IMR-90 (cell line): ENCODE data around the gene VTN. TPM values are rescaled to one million over a fixed set of nuclear protein-coding genes. Genes with fewer than 3 reads are reported as not detected.

Experiments
- ATAC-seq: fragments of 200-7000 bp; cut with Tn5 transposase; 2 replicates; pipeline ENCODE4 v1.9.1; 2020; ENCODE audit warnings: low read depth, mild to moderate bottlenecking, moderate library complexity
- BruUV-seq: library from RNA; stranded (reverse); fragments of 400-500 nt; replicated peaks from 2 replicates; lab custom pipeline; 2021; lab: Mats Ljungman, UMichigan
- CTCF ChIA-PET: fragments of 300-600 bp; formaldehyde crosslinking; extraction: SDS; loops from one replicate; lab custom pipeline; 2021; ENCODE audit warnings: antibody characterized with exemption; lab: Yijun Ruan, JAX
- POLR2A ChIA-PET: fragments of 300-600 bp; sonication (Branson Sonifier 250); formaldehyde crosslinking; loops from one replicate; lab custom pipeline; 2022; ENCODE audit warnings: antibody characterized with exemption; ENCODE audit not compliant: unreplicated experiment; lab: Charles Lee
- DNase-seq: peaks from one replicate; pipeline ENCODE4 v3.0.0; 2013
- H2AFZ ChIP-seq: replicated peaks from 2 replicates; pipeline ENCODE3; 2013; ENCODE audit warnings: low read length, mild to moderate bottlenecking; ENCODE audit not compliant: poor library complexity
- H2AK5ac ChIP-seq: 2 replicates; pipeline ENCODE4 v1.6.1; 2013; ENCODE audit warnings: low read depth, low read length, inconsistent platforms
- H2AK9ac ChIP-seq: replicated peaks from 2 replicates; pipeline ENCODE3; 2013; ENCODE audit warnings: mild to moderate bottlenecking, low read depth, low read length, moderate library complexity; ENCODE audit not compliant: poor library complexity
- H2BK120ac ChIP-seq: 2 replicates; pipeline ENCODE4 v1.6.1; 2013; ENCODE audit warnings: low read depth, low read length, inconsistent platforms
- H2BK15ac ChIP-seq: 3 replicates; pipeline ENCODE4 v1.6.1; 2013; ENCODE audit warnings: low read depth, low read length, inconsistent platforms
- H2BK20ac ChIP-seq: 2 replicates; pipeline ENCODE4 v1.6.1; 2013; ENCODE audit warnings: low read depth, mild to moderate bottlenecking, inconsistent platforms, low read length, moderate library complexity
- H2BK5ac ChIP-seq: 2 replicates; pipeline ENCODE4 v1.6.1; 2013; ENCODE audit warnings: mild to moderate bottlenecking, low read depth, low read length, inconsistent platforms; ENCODE audit not compliant: poor library complexity, severe bottlenecking
- H3K14ac ChIP-seq: replicated peaks from 2 replicates; pipeline ENCODE4 v1.6.1; 2013; ENCODE audit warnings: low read depth, low read length, inconsistent platforms
- H3K18ac ChIP-seq: 2 replicates; pipeline ENCODE4 v1.6.1; 2013; ENCODE audit warnings: low read depth, low read length, control low read depth
- H3K23ac ChIP-seq: 2 replicates; pipeline ENCODE4 v1.6.1; 2013; ENCODE audit warnings: low read depth, low read length, inconsistent platforms
- H3K27ac ChIP-seq: 2 replicates; pipeline ENCODE4 v1.5.1; 2013; ENCODE audit warnings: mild to moderate bottlenecking, control low read depth, low read length; ENCODE audit not compliant: insufficient read depth
- H3K27me3 ChIP-seq: 2 replicates; pipeline ENCODE4 v1.6.1; 2013; ENCODE audit warnings: low read length; ENCODE audit not compliant: control insufficient read depth, insufficient read depth
- H3K36me3 ChIP-seq: 2 replicates; pipeline ENCODE4 v1.6.1; 2013; ENCODE audit warnings: low read length, mixed read lengths; ENCODE audit not compliant: control insufficient read depth, insufficient read depth
- H3K4ac ChIP-seq: 2 replicates; pipeline ENCODE4 v1.6.1; 2013; ENCODE audit warnings: low read depth, low read length, inconsistent platforms
- H3K4me1 ChIP-seq: 2 replicates; pipeline ENCODE4 v1.6.1; 2013; ENCODE audit warnings: low read length, mixed read lengths; ENCODE audit not compliant: control insufficient read depth, insufficient read depth
- H3K4me2 ChIP-seq: 2 replicates; pipeline ENCODE4 v1.6.1; 2013; ENCODE audit warnings: low read depth, mild to moderate bottlenecking, control low read depth, low read length, moderate library complexity
- H3K4me3 ChIP-seq: 2 replicates; pipeline ENCODE4 v1.5.1; 2013; ENCODE audit warnings: low read depth, mild to moderate bottlenecking, control low read depth, low read length, moderate library complexity; ENCODE audit not compliant: insufficient read depth
- H3K56ac ChIP-seq: 2 replicates; pipeline ENCODE4 v1.6.1; 2013; ENCODE audit warnings: low read length, inconsistent platforms; ENCODE audit not compliant: insufficient read depth; ENCODE audit errors: extremely low read depth
- H3K79me1 ChIP-seq, 2 experiments: 2 replicates each; pipeline ENCODE4 v1.6.1; 2013; ENCODE audit warnings: low read length in 2 of 2, inconsistent platforms in 1 of 2, low read depth in 1 of 2
- H3K9ac ChIP-seq: 2 replicates; pipeline ENCODE4 v1.6.1; 2013; ENCODE audit warnings: low read depth, low read length, control low read depth
- H3K9me1 ChIP-seq: 2 replicates; pipeline ENCODE4 v1.6.1; 2013; ENCODE audit warnings: low read length, inconsistent platforms; ENCODE audit not compliant: insufficient read depth
- H3K9me3 ChIP-seq: 2 replicates; pipeline ENCODE4 v1.6.1; 2013; ENCODE audit warnings: low read length; ENCODE audit not compliant: control insufficient read depth, insufficient read depth
- H4K20me1 ChIP-seq: 2 replicates; pipeline ENCODE4 v1.6.1; 2013; ENCODE audit warnings: low read length, inconsistent platforms; ENCODE audit not compliant: insufficient read depth
- H4K5ac ChIP-seq: 2 replicates; pipeline ENCODE4 v1.6.1; 2013; ENCODE audit warnings: mild to moderate bottlenecking, low read depth, low read length, control low read depth
- H4K8ac ChIP-seq, 2 experiments: 2 replicates each; pipeline ENCODE4 v1.6.1; 2013; ENCODE audit warnings: low read depth in 2 of 2, low read length in 2 of 2, control low read depth in 1 of 2, inconsistent platforms in 1 of 2
- H4K91ac ChIP-seq: 2 replicates; pipeline ENCODE4 v1.6.1; 2013; ENCODE audit warnings: low read depth, low read length, inconsistent platforms; ENCODE audit not compliant: insufficient read depth
- CEBPB ChIP-seq: IDR thresholded peaks from 2 replicates; pipeline ENCODE4 v1.6.1; 2012; ENCODE audit warnings: low read depth, low read length, improper control_type of control experiment
- ELK1 ChIP-seq: fragments of 150-350 bp; IDR thresholded peaks from 2 replicates; pipeline ENCODE4 v1.6.1; 2016; ENCODE audit warnings: low read depth, mild to moderate bottlenecking, low read length, moderate library complexity, borderline replicate concordance
- FOS ChIP-seq: fragments of 150-350 bp; IDR thresholded peaks from 2 replicates; pipeline ENCODE4 v1.6.1; 2016; ENCODE audit warnings: low read depth, low read length
- MAZ ChIP-seq: IDR thresholded peaks from 2 replicates; pipeline ENCODE4 v1.6.1; 2012; ENCODE audit warnings: low read depth, mild to moderate bottlenecking, low read length, improper control_type of control experiment, moderate library complexity, borderline replicate concordance
- NFE2L2 ChIP-seq: fragments of 150-350 bp; IDR thresholded peaks from 2 replicates; pipeline ENCODE4 v1.6.1; 2016; ENCODE audit warnings: low read depth, mild to moderate bottlenecking, low read length
- RAD21 ChIP-seq: IDR thresholded peaks from 2 replicates; pipeline ENCODE4 v1.6.1; 2012; ENCODE audit warnings: low read length, improper control_type of control experiment
- RCOR1 ChIP-seq: IDR thresholded peaks from 2 replicates; pipeline ENCODE4 v1.6.1; 2012; ENCODE audit warnings: mild to moderate bottlenecking, low read length, improper control_type of control experiment; ENCODE audit not compliant: insufficient replicate concordance
- WGBS, 2 experiments: methylation state at CpG; one replicate each; pipeline versions ENCODE4 v1.1.5 to v1.1.7; 2013; ENCODE audit warnings: missing lambda C conversion rate in 2 of 2; ENCODE audit not compliant: insufficient read length in 1 of 2; ENCODE audit errors: extremely low coverage in 2 of 2; 5-methylcytosine and 5-hydroxymethylcytosine counted together
- dilution Hi-C: fragments of 300-500 bp; cut with HindIII; formaldehyde crosslinking; loops from one replicate; pipeline ENCODE4 v1.14.3; 2018; ENCODE audit warnings: low sequenced_read_pairs; ENCODE audit not compliant: unreplicated experiment
- in situ Hi-C: fragments of 300-500 bp; cut with MboI; formaldehyde crosslinking; loops from 3 replicates; pipeline ENCODE4 v1.14.3; 2019; ENCODE audit warnings: low sequenced_read_pairs, inconsistent platforms, mixed read lengths
- intact Hi-C: fragments of 100-400 bp; cut with micrococcal nuclease; formaldehyde crosslinking; loops from 2 replicates; pipeline ENCODE4 v1.10.0; 2022
- polyA plus RNA-seq, 3 experiments: library from polyadenylated mRNA; depleted of rRNA; stranded (reverse); fragments of >200 nt; gene quantifications; 2 replicates each; pipeline ENCODE4 v1.2.3, GENCODE V29; 2012; ENCODE audit warnings: low replicate concordance in 1 of 3
- total RNA-seq: library from RNA; depleted of rRNA; stranded (reverse); fragments of >200 nt; gene quantifications from 2 replicates; pipeline ENCODE4 v1.2.3, GENCODE V29; 2012
- TF ChIP-seq, protein P1 (sequence below): fragments of 150-350 bp; IDR thresholded peaks from 2 replicates; pipeline ENCODE4 v1.6.1; 2017; ENCODE audit warnings: mild to moderate bottlenecking, antibody characterized with exemption, low read length, low read depth

VTN gene
- total and polyA plus RNA-seq, 2 of the 4 experiments (the other 2 are of a cell fraction) = 0.18 to 1.0 TPM

DNA sequence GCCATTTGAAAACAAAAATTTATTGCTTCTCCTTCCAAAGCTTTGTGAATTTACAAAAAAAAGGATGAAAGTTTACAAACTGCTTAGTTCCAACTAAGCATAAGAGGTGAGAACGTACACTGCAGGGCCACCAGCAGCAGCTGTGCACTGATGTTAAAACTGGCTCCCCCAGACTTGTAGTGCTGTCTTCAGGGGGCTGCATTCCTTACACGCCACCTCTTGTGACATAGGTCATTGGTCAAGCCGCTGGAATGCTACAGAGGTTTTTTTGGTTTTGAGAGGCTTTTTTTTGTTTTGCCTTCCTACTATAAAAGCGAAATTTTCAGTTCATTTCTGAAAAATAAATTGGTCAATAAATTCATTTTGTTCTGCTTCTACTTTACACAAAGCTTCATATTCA, 41.8 kb downstream of the VTN start:
- Histone ChIP-seq H3K4me3 (no peak overlapping the region), H2AFZ (no peak overlapping the region), H3K18ac (no peak overlapping the region), H3K79me1 (peaks cover 26 to 48% of the 10 kb centered on the region in 2 experiments), H3K4me1 (peaks cover 6% of the 10 kb centered on the region; the same call in 1 of the 2 replicates), H4K8ac (no peak overlapping the region; a peak in 1 of 4 replicates), H2BK20ac (no peak overlapping the region), H3K4ac (no peak overlapping the region), H2AK5ac (no peak overlapping the region), H3K14ac (no peak overlapping the region), H2AK9ac (no peak overlapping the region), H4K5ac (no peak overlapping the region), H2BK120ac (no peak overlapping the region), H3K27me3 (no peaks in the 10 kb centered on the region), H3K36me3 (peaks cover 32% of the 10 kb centered on the region), H3K9ac (no peak overlapping the region), H3K23ac (0 out of 2 replicates have a peak overlapping the region, but pooled peaks have one; percentile 24), H4K20me1 (peaks cover 5% of the 10 kb centered on the region; the same call in 1 of the 2 replicates), H4K91ac (no peak overlapping the region), H2BK5ac (no peak overlapping the region), H3K27ac (no peak overlapping the region), H2BK15ac (no peak overlapping the region), H3K56ac (no peak overlapping the region), H3K9me1 (no peaks in the 10 kb centered on the region), H3K4me2 (no peak overlapping the region), H3K9me3 (no peaks in the 10 kb centered on the region)
- DNase-seq (peak; percentile 17), ATAC-seq (peak; percentile 70)
- WGBS, 2 experiments = no CpG with 5 or more reads among the region's 4 CpGs
- dilution Hi-C loops (no loop called here), intact Hi-C loops (loop anchor here (10.0 kb wide), 1 partner anchor 524 kb away; the partner anchor contains the start of gene NOS2), in situ Hi-C loops (loop anchor here (10.0 to 25.0 kb wide), 2 partner anchors 284 to 791 kb away; partner anchors contain the start of gene NLK)
- TF ChIP-seq ELK1 = no peak
- TF ChIP-seq, protein P1, sequence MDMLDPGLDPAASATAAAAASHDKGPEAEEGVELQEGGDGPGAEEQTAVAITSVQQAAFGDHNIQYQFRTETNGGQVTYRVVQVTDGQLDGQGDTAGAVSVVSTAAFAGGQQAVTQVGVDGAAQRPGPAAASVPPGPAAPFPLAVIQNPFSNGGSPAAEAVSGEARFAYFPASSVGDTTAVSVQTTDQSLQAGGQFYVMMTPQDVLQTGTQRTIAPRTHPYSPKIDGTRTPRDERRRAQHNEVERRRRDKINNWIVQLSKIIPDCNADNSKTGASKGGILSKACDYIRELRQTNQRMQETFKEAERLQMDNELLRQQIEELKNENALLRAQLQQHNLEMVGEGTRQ = no peak
- no peak for TF ChIP-seq NFE2L2
- TF ChIP-seq MAZ = no peak
- TF ChIP-seq CEBPB = peak; percentile 20; the same call in 1 of the 2 replicates
- no peak for TF ChIP-seq RAD21
- no peak for TF ChIP-seq RCOR1
- TF ChIP-seq FOS = no peak
- CTCF ChIA-PET = no interaction called here
- BruUV-seq = no TSS peak
- POLR2A ChIA-PET = no interaction called here
